OCI-LY3 (cell line): ENCODE data around the gene ZNF516.

Experiments
- H2AFZ ChIP-seq: fragments of 200-600, 300-600 bp; shearing (Covaris generic); 2 replicates; pipeline ENCODE4 v1.6.0; 2014; ENCODE audit warnings: antibody characterized with exemption, low read depth, low read length
- H3K27ac ChIP-seq: fragments of 200-600, 300-600 bp; sonication (generic); 2 replicates; pipeline ENCODE4 v1.5.1; 2014; ENCODE audit warnings: mild to moderate bottlenecking, low read length, moderate library complexity, mixed read lengths
- H3K27me3 ChIP-seq: fragments of 200-600, 300-600 bp; sonication (generic); 2 replicates; pipeline ENCODE4 v1.6.1; 2014; ENCODE audit warnings: low read depth, low read length, mixed read lengths
- H3K36me3 ChIP-seq: fragments of 200-600, 300-600 bp; sonication (generic); replicated peaks from 2 replicates; pipeline ENCODE3; 2014; ENCODE audit warnings: low read depth, low read length, mixed read lengths
- H3K4me1 ChIP-seq: fragments of 300-600, 200-600 bp; sonication (generic); 2 replicates; pipeline ENCODE4 v1.6.1; 2014; ENCODE audit warnings: low read length, mixed read lengths
- H3K4me2 ChIP-seq: fragments of 200-600, 300-600 bp; sonication (generic); 2 replicates; pipeline ENCODE4 v1.6.1; 2014; ENCODE audit warnings: low read length, mixed read lengths
- H3K4me3 ChIP-seq: fragments of 300-600, 200-600 bp; sonication (generic); 2 replicates; pipeline ENCODE4 v1.5.1; 2014; ENCODE audit warnings: antibody characterized with exemption, mild to moderate bottlenecking, low read length, moderate library complexity
- H3K79me2 ChIP-seq: fragments of 300-600, 200-600 bp; shearing (Covaris generic); 2 replicates; pipeline ENCODE4 v1.6.1; 2014; ENCODE audit warnings: mild to moderate bottlenecking, low read length, mixed read lengths
- H3K9ac ChIP-seq: fragments of 300-600, 200-600 bp; shearing (Covaris generic); 2 replicates; pipeline ENCODE4 v1.6.0; 2014; ENCODE audit warnings: mild to moderate bottlenecking, low read length, moderate library complexity
- H3K9me3 ChIP-seq: fragments of 200-600, 300-600 bp; shearing (Covaris generic); 2 replicates; pipeline ENCODE4 v1.6.1; 2014; ENCODE audit warnings: low read length, mixed read lengths; ENCODE audit not compliant: insufficient read depth
- H4K20me1 ChIP-seq: fragments of 200-600, 300-600 bp; sonication (generic); 2 replicates; pipeline ENCODE4 v1.6.1; 2016; ENCODE audit warnings: low read length, mixed read lengths; ENCODE audit not compliant: insufficient read depth
- CTCF ChIP-seq: fragments of 200-600, 300-600 bp; sonication (generic); IDR thresholded peaks from 2 replicates; pipeline ENCODE4 v1.5.1; 2014; ENCODE audit warnings: antibody characterized with exemption, low read length, low read depth
- EZH2phosphoT487 ChIP-seq: fragments of 200-600 bp; shearing (Covaris generic); IDR thresholded peaks from 2 replicates; pipeline ENCODE4 v1.6.1; 2018; ENCODE audit warnings: antibody characterized with exemption, mixed run types, low read depth

ZNF516 gene

GRCh38 chr18:76406791-76407190 is 88.3 kb downstream of the ZNF516 start:
- Histone ChIP-seq H2AFZ (no peak overlapping the region), H3K79me2 (no peaks in the 10 kb centered on the region), H3K27me3 (no peaks in the 10 kb centered on the region), H3K27ac (no peak overlapping the region), H3K4me1 (no peaks in the 10 kb centered on the region), H3K9ac (no peak overlapping the region), H4K20me1 (0 out of 2 replicates have a peak, but pooled peaks cover 5% of the 10 kb centered on the region), H3K9me3 (no peaks in the 10 kb centered on the region), H3K4me2 (no peak overlapping the region), H3K4me3 (no peak overlapping the region), H3K36me3 (no peaks in the 10 kb centered on the region)
- TF ChIP-seq EZH2phosphoT487 = no peak
- TF ChIP-seq CTCF = no peak

GRCh38 chr18:76405681-76406356 is 89.2 kb downstream of the ZNF516 start:
- Histone ChIP-seq H3K4me3 (no peak overlapping the region), H3K27me3 (no peaks in the 10 kb centered on the region), H3K9me3 (no peaks in the 10 kb centered on the region), H3K4me1 (no peaks in the 10 kb centered on the region), H3K4me2 (no peak overlapping the region), H3K36me3 (no peaks in the 10 kb centered on the region), H3K27ac (no peak overlapping the region), H2AFZ (no peak overlapping the region), H3K79me2 (no peaks in the 10 kb centered on the region), H3K9ac (no peak overlapping the region), H4K20me1 (0 out of 2 replicates have a peak, but pooled peaks cover 5% of the 10 kb centered on the region)
- TF ChIP-seq CTCF (peak; percentile 64), EZH2phosphoT487 (no peak)

GRCh38 chr18:76405280-76405679 is 89.8 kb downstream of the ZNF516 start:
- Histone ChIP-seq H3K27ac (no peak overlapping the region), H3K36me3 (no peaks in the 10 kb centered on the region), H3K27me3 (no peaks in the 10 kb centered on the region), H3K4me1 (no peaks in the 10 kb centered on the region), H3K9ac (no peak overlapping the region), H2AFZ (no peak overlapping the region), H3K4me3 (no peak overlapping the region), H3K9me3 (no peaks in the 10 kb centered on the region), H3K4me2 (no peak overlapping the region), H4K20me1 (0 out of 2 replicates have a peak, but pooled peaks cover 5% of the 10 kb centered on the region), H3K79me2 (no peaks in the 10 kb centered on the region)
- TF ChIP-seq EZH2phosphoT487 (no peak), CTCF (no peak)

GRCh38 chr18:76404345-76404831 is 90.7 kb downstream of the ZNF516 start:
- Histone ChIP-seq H3K36me3 (no peaks in the 10 kb centered on the region), H3K79me2 (no peaks in the 10 kb centered on the region), H3K27me3 (no peaks in the 10 kb centered on the region), H3K4me3 (no peak overlapping the region), H2AFZ (no peak overlapping the region), H3K27ac (no peak overlapping the region), H3K9ac (no peak overlapping the region), H4K20me1 (0 out of 2 replicates have a peak, but pooled peaks cover 5% of the 10 kb centered on the region), H3K4me1 (no peaks in the 10 kb centered on the region), H3K9me3 (no peaks in the 10 kb centered on the region), H3K4me2 (no peak overlapping the region)
- no peak for TF ChIP-seq EZH2phosphoT487
- no peak for TF ChIP-seq CTCF
